ENCODE results near the gene BCAS1.

BCAS1 gene

GRCh38 chr20:54074511-54074910 is 4.1 kb upstream of the BCAS1 start:
- DNase-seq, result no peak

GRCh38 chr20:54073288-54073687 is 2.9 kb upstream of the BCAS1 start:
- no peak for DNase-seq

DNA sequence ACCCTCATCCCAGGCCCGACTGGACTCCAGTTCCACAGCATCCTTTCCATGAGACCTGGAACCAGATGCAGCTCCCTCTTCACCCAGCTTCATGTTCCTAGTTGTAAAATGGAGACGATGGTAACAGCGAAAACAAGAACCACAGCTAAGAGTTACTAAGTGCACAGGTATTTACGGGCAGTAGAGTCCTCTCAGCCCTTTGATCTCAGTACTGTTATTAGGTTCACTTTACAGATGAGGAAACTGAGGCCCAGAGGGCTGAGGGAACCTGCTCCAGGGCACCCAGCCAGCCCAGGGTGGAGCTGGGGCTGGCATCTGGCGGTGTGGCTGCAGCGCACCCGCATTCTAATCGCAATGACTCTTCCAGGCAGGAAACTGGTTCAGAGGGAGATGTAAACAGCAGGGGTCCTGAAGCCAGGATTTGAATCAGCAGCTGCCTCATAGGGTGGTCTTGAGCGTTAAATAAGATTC is 858 bp downstream of the BCAS1 start:
- DNase-seq, result no peak

DNA sequence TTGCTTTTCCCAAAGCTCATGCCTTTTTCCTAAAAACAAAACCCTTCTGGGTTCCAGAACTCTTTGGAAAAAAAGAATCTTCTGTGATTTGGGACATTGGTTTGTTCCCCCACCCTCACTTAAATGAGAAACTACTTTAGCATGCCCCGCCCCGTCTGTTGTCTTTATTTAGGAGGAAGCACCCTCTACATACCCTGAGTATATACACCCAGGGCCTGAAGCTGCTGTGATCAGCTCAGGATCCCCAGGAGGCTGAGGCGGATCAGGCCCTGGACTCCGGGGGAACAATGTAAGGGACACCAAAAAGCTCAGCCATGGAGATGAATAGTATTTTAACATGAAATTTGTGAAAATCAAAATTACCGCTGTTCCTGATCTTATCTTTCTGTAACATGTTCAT is 1.4 kb downstream of the BCAS1 start:
- DNase-seq, result no peak

DNA sequence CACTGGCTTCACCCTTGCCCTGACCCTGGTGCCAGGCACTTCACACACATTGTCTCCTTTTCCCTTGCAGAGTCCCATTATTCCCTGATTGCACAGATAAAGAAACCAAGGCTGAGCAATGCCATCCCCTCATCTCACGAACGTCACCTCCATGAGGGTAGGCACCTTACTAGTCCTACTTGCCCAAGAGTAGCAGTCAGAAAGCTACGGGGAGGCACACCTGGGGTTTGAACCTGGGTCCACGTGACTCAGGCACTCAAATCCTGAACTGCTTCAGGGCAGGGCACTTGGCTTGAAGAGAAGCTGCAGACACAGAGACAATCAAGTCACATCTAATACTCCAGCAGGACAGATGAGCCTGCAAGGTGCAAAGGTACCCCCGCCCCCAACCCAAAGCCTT is 1.9 kb downstream of the BCAS1 start:
- no peak for DNase-seq

DNA sequence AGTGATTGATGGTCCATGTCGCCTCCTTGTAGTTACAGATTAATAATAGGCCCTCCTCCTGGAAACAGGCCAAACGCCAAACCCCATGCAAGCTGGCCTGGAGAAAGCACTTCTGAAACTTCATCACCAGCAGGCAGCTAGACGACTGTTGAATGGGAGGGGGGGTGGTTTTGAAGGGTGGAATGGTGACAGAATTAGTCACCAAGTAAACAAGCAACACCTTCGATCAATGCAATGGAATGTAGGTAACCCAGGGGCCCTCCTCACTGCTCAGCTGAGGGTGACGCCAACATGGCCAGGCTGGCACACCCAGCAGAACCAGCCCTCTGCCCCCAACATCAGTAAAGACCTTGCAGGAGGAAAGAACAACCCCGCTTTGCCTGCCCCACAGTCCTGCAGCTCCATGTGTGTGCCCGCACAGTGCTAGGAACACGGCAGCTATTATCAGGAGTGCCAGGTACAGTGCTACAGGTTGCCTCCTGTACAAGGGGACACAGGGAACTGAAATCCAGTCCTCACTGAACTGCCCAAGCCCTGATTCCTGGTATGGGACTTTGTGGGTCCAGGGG is 2.7 kb downstream of the BCAS1 start:
- no peak for DNase-seq

DNA sequence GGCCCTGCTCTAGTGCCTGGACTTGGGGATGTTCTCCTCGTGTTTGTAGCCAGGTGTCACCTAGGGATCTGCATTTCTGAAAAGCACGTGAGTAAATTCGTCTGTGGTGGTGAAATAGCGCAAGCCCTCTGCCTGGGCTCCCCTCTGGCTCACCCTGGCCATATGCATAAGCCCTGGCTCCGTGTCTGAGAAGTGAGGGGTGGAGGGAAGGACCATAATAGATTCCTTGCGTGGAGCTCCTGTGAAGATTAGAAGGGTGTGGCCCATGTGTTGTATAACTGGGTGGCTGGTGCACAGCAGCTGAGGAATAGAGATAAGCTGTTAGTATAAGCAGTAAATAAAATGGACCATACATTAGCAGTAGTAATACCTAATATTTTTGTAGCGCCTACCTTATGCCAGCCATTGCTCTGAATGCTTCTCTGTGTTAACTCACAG is 4.8 kb downstream of the BCAS1 start:
- no peak for DNase-seq

GRCh38 chr20:54064939-54065338 is 5.5 kb downstream of the BCAS1 start:
- DNase-seq, result no peak

- DNase-seq, result peak; percentile 17
These were observed 6.3 kb downstream of the BCAS1 start for GRCh38 chr20:54063992-54064676.

GRCh38 chr20:54063580-54063979 is 6.8 kb downstream of the BCAS1 start:
- no peak for DNase-seq

GRCh38 chr20:54062812-54063280 is 7.5 kb downstream of the BCAS1 start:
- no peak for DNase-seq

DNA sequence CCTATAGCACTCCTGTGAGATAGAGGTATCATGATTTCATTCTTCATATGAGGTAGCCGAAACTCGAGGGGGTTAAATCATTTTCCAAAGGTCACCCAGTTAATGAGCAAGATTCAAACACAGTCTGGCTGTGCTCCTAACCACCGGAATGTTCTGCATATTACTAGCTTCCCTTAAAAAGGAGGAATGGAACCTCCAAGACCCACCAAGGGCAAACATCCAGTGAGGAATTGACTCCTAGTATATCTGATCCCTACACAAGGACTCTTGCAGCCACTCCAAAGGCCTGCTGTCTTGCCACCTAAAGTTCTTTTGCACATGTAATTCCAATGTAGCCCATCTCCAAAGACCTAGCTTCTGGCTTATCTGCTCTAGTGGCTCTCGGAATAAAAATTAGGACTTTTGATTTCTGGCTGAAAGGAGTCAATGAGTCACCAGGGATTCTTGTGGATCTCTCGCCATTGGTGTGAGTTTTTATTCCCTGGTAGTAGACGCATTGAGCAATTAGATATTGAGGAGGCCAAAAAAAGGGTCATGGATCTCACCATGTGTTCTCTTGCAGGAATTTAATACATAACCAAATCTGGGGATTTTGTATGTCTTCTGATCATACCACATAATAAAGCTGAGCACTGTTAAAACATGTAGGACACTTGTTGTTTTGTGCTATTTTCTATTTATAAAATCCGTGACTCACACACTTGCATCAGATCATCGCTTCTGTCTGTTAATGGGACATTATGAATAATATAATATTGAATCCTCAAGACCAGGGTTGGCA is 9.1 kb downstream of the BCAS1 start:
- DNase-seq, result no peak

DNA sequence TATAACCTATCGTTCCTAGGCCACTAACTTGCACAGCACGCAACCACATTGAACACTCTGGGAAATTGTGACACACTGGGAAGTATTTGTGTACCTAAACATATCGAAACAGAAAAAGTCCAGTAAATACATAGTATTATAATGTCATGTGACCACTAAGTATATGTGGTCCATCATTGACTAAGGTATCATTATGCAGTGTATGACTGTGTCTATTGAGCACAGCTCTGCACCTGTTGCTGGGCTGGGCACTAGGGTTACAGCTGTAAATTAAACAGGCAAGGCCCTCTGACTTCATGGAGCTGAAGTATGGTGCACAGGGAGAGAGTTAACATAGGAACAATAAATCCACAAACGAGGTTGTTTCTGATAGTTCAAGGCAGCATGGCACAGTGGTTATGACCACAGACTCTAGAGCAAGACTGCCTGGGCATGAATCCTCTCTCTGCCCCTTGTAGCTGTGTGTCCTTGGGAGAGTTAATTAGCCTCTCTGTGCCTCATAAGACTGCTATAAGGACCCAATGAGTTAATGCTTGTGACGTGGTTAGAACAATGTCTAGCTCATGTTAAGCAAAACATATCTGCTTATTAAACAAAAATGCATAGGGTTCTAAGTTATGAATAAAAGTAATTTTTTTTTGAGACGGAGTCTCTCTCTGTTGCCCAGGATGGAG is 10.6 kb downstream of the BCAS1 start:
- no peak for DNase-seq

- no peak for DNase-seq
These were observed 11.8 kb downstream of the BCAS1 start for GRCh38 chr20:54058420-54059139.

- DNase-seq, result no peak
These were observed 13.4 kb downstream of the BCAS1 start for GRCh38 chr20:54056762-54057639.

DNA sequence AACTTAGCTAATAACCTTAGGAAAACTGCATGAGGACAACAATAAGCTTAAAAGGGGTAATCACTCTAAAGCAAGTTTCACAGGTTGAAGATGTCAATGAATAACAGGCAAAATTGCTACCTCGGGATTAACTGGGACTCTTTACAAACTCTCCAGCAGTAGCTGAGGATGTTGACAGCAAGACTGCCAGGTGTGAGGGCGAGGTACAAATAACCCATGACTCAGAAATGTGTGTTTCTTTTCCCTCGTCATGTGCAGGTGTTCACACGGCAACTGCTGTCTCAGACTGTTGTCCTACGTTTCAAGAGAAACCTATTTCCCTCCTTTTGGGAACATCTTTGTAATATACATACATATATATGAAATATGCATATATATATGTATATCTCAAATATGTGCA is 15.9 kb downstream of the BCAS1 start:
- DNase-seq, result no peak

DNA sequence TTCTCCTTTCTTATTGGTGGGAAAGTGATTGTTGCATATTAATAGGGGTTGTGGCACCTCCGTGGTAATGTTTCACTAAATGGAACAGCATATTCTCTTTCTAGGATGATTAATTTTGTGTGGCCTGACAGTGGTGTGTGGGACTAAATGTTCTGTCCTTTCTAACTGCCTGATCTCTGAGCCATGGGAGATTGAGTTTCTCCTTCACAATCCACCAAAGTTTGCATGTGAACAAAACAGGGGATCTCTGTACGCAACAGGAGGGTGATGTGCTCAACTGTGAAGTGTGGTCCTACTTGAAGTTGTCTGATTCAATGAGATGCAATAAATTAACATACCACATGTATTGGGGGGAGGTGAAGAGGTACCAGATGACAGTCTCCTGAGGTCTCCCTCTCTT is 19.3 kb downstream of the BCAS1 start:
- no peak for DNase-seq

DNA sequence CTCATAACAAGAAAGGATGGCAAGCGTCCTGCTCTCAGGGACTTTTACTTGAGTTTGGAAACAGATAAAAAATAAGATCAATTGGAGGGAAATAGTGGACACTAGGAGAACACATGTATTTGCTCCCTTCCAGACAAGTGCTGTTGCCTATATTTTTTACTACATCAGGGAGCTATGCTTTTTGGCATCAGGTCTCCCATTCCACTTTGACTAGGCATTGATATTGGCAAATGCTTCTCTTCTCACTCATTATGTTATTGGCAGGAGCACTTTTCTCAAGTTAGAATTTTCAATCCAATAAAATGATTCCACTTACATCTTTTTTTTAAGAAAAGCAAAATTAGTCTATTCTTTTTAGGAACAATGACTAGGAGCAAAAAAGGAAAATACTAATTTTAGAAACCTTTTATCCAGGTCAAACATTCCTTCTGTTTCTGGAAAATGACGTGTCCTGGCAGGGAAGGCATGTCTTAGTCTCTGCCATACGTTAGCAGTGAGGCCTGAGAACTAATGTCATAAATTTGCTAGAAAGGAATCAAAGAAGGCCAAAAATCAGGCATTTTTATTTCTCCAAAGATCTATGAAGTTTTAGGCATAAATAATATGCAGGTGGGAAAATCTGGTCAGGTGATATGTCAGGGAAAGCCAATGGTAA is 21.4 kb downstream of the BCAS1 start:
- DNase-seq, result no peak

DNA sequence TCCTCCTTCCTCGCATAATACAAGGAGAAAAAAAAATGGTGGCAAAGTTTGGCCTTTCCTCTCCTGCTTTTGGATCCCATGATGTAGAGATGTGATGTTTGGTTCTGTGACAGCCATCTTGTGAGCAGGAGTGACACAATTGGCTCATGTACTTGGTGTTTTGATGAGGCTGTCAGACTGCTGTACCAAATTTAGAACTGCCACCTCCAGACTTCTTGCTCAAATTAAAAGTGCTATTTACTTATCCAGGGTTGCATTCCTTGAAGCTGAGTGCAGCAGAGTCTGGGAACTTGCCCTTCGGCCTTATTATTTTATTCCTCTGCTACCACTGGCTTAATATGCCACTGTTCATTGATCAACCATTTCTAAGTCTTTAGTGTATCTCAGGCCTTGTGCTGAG is 21.9 kb downstream of the BCAS1 start:
- DNase-seq, result no peak

- no peak for DNase-seq
These were observed 22.7 kb downstream of the BCAS1 start for GRCh38 chr20:54047720-54048119.

GRCh38 chr20:54047048-54047447 is 23.3 kb downstream of the BCAS1 start:
- DNase-seq, result no peak
